H9 (cell line): ENCODE results near the gene FANCC. TPM values are rescaled to one million over a fixed set of nuclear protein-coding genes. Genes with fewer than 3 reads are reported as not detected.
"Not testable (repeated sequence)": the region's sequence is repeated elsewhere in the genome, so short reads cannot be mapped to it uniquely, and the experiment has no call there.

Experiments
- DNase-seq: peaks from one replicate; pipeline ENCODE4 v3.0.0-alpha.2; 2017
- H2AFZ ChIP-seq: one replicate; pipeline ENCODE4 v1.6.1; 2013; ENCODE audit warnings: mild to moderate bottlenecking, low read length, control low read depth, moderate library complexity
- H2AK5ac ChIP-seq: 2 replicates; pipeline ENCODE4 v1.6.1; 2013; ENCODE audit warnings: low read length, control low read depth, mixed read lengths; ENCODE audit not compliant: insufficient read length
- H2BK120ac ChIP-seq: one replicate; pipeline ENCODE4 v1.6.1; 2013; ENCODE audit warnings: low read depth, mild to moderate bottlenecking, low read length, control low read depth, inconsistent platforms; ENCODE audit not compliant: poor library complexity, severe bottlenecking
- H2BK12ac ChIP-seq: 2 replicates; pipeline ENCODE4 v1.6.1; 2013; ENCODE audit warnings: low read length, control low read depth, mixed read lengths, low read depth; ENCODE audit not compliant: insufficient read length
- H2BK15ac ChIP-seq: 2 replicates; pipeline ENCODE4 v1.6.1; 2013; ENCODE audit warnings: low read depth, low read length, control low read depth
- H2BK20ac ChIP-seq: one replicate; pipeline ENCODE4 v1.6.1; 2013; ENCODE audit warnings: low read depth, mild to moderate bottlenecking, low read length, control low read depth, inconsistent platforms; ENCODE audit not compliant: poor library complexity, severe bottlenecking
- H2BK5ac ChIP-seq: 2 replicates; pipeline ENCODE4 v1.6.1; 2013; ENCODE audit warnings: low read length, control low read depth, mixed read lengths; ENCODE audit not compliant: insufficient read length
- H3K14ac ChIP-seq: 2 replicates; pipeline ENCODE4 v1.6.1; 2013; ENCODE audit warnings: low read length, control low read depth; ENCODE audit not compliant: insufficient read depth
- H3K18ac ChIP-seq: 2 replicates; pipeline ENCODE4 v1.6.1; 2013; ENCODE audit warnings: low read depth, mild to moderate bottlenecking, mixed read lengths, low read length, control low read depth; ENCODE audit not compliant: insufficient read length
- H3K23ac ChIP-seq: 2 replicates; pipeline ENCODE4 v1.6.1; 2013; ENCODE audit warnings: low read length, control low read depth, mixed read lengths, low read depth; ENCODE audit not compliant: insufficient read length
- H3K23me2 ChIP-seq: 2 replicates; pipeline ENCODE4 v1.6.1; 2013; ENCODE audit warnings: low read depth, mild to moderate bottlenecking, mixed read lengths, low read length, control low read depth; ENCODE audit not compliant: insufficient read length, poor library complexity, severe bottlenecking
- H3K27ac ChIP-seq: 2 replicates; pipeline ENCODE4 v1.5.1; 2013; ENCODE audit warnings: low read length, control low read depth, mixed read lengths, low read depth; ENCODE audit not compliant: insufficient read length
- H3K27me3 ChIP-seq: 2 replicates; pipeline ENCODE4 v1.6.1; 2013; ENCODE audit warnings: low read length, control low read depth, inconsistent platforms; ENCODE audit not compliant: insufficient read depth
- H3K4ac ChIP-seq: 2 replicates; pipeline ENCODE4 v1.6.1; 2013; ENCODE audit warnings: low read depth, mild to moderate bottlenecking, control low read depth, inconsistent platforms, low read length, moderate library complexity
- H3K4me1 ChIP-seq: 2 replicates; pipeline ENCODE4 v1.6.1; 2013; ENCODE audit warnings: low read length, control low read depth, inconsistent platforms; ENCODE audit not compliant: insufficient read depth
- H3K4me2 ChIP-seq: 2 replicates; pipeline ENCODE4 v1.6.1; 2013; ENCODE audit warnings: low read length, control low read depth, mixed read lengths; ENCODE audit not compliant: insufficient read length, insufficient read depth
- H3K56ac ChIP-seq: 2 replicates; pipeline ENCODE4 v1.6.1; 2013; ENCODE audit warnings: low read depth, mild to moderate bottlenecking, mixed read lengths, low read length, control low read depth; ENCODE audit not compliant: insufficient read length
- H3K79me1 ChIP-seq: 2 replicates; pipeline ENCODE4 v1.6.1; 2013; ENCODE audit warnings: low read depth, mild to moderate bottlenecking, moderate library complexity, low read length, control low read depth, inconsistent platforms; ENCODE audit not compliant: insufficient read depth, poor library complexity, severe bottlenecking
- H3K79me2 ChIP-seq: 2 replicates; pipeline ENCODE4 v1.6.1; 2013; ENCODE audit warnings: low read length, control low read depth, inconsistent platforms; ENCODE audit not compliant: insufficient read depth
- H3K9ac ChIP-seq: 2 replicates; pipeline ENCODE4 v1.6.1; 2013; ENCODE audit warnings: low read length, control low read depth, mixed read lengths; ENCODE audit not compliant: insufficient read length; ENCODE audit errors: extremely low read depth
- H3K9me3 ChIP-seq: one replicate; pipeline ENCODE4 v1.6.1; 2013; ENCODE audit warnings: low read depth, low read length, inconsistent platforms; ENCODE audit not compliant: control insufficient read depth
- H3T11ph ChIP-seq: one replicate; pipeline ENCODE4 v1.6.1; 2013; ENCODE audit warnings: mild to moderate bottlenecking, low read length, control low read depth, inconsistent platforms
- H4K20me1 ChIP-seq: one replicate; pipeline ENCODE4 v1.6.1; 2013; ENCODE audit not compliant: control insufficient read depth, insufficient read length, insufficient read depth
- H4K5ac ChIP-seq: 2 replicates; pipeline ENCODE4 v1.6.1; 2013; ENCODE audit warnings: low read depth, mild to moderate bottlenecking, mixed read lengths, low read length, control low read depth; ENCODE audit not compliant: insufficient read length
- H4K8ac ChIP-seq: replicated peaks from 2 replicates; pipeline ENCODE4 v1.6.1; 2013; ENCODE audit warnings: low read length, control low read depth, mixed read lengths, low read depth; ENCODE audit not compliant: insufficient read length
- H4K91ac ChIP-seq: 2 replicates; pipeline ENCODE4 v1.6.1; 2013; ENCODE audit warnings: low read depth, mild to moderate bottlenecking, moderate library complexity, mixed read lengths, low read length, control low read depth; ENCODE audit not compliant: insufficient read length
- H3K27ac Mint-ChIP-seq, 3 experiments: 2 replicates in 2 of 3; 3 replicates in 1 of 3; pipeline ENCODE4 v1.8.0; 2020 to 2021; ENCODE audit warnings: mixed read lengths in 3 of 3, mild to moderate bottlenecking in 1 of 3, moderate library complexity in 1 of 3
- H3K27me3 Mint-ChIP-seq: 2 replicates; pipeline ENCODE4 v1.8.0; 2021; ENCODE audit warnings: low read depth, mild to moderate bottlenecking, moderate library complexity, mixed read lengths
- H3K36me3 Mint-ChIP-seq, 3 experiments: 2 replicates in 2 of 3; 3 replicates in 1 of 3; pipeline ENCODE4 v1.8.0; 2020 to 2021; ENCODE audit warnings: low read depth in 3 of 3, mixed read lengths in 3 of 3; ENCODE audit not compliant: insufficient read depth in 1 of 3
- H3K4me1 Mint-ChIP-seq, 2 experiments: 2 replicates each; pipeline ENCODE4 v1.8.0; 2020; ENCODE audit warnings: mixed read lengths in 2 of 2
- H3K4me3 Mint-ChIP-seq, 2 experiments: 2 replicates in 1 of 2; 3 replicates in 1 of 2; pipeline ENCODE4 v1.8.0; 2020 to 2021; ENCODE audit warnings: mild to moderate bottlenecking in 2 of 2, mixed read lengths in 2 of 2, moderate library complexity in 1 of 2
- H3K9me3 Mint-ChIP-seq, 2 experiments: 2 replicates in 1 of 2; 3 replicates in 1 of 2; pipeline ENCODE4 v1.8.0; 2020; ENCODE audit warnings: mild to moderate bottlenecking in 2 of 2, mixed read lengths in 2 of 2, moderate library complexity in 1 of 2
- CTCF ChIP-seq: fragments of 200-600 bp; sonication (generic); conservative IDR thresholded peaks from 3 replicates; pipeline ENCODE4 v1.8.0; 2021; ENCODE audit warnings: antibody characterized with exemption, mild to moderate bottlenecking
- WGBS: extraction: QIAGEN DNeasy Blood & Tissue Kit; methylation state at CpG from one replicate; pipeline ENCODE4 v1.1.7; 2013; ENCODE audit warnings: missing lambda C conversion rate, low lambda C conversion rate, mixed read lengths; ENCODE audit not compliant: insufficient read length; ENCODE audit errors: extremely low coverage; 5-methylcytosine and 5-hydroxymethylcytosine counted together
- total RNA-seq: library from RNA; stranded (reverse); gene quantifications from 2 replicates; pipeline ENCODE4 v1.2.1, GENCODE V29; 2021

FANCC gene
- total RNA-seq, 1 experiment from 2014 or later: 14.6 TPM

GRCh38 chr9:95330720-95331404 lies 13.4 kb upstream of the FANCC start:
- no CpG with 5 or more reads among the region's 5 CpGs for WGBS
- no peaks in the 10 kb centered on the region for H3K23me2 ChIP-seq
- no peak overlapping the region for H3T11ph ChIP-seq
- H2AFZ ChIP-seq: no peak overlapping the region
- Mint-ChIP-seq H3K36me3 (peaks cover 6 to 27% (median 9%) of the 10 kb centered on the region in 3 experiments), H3K4me1 (peaks cover 4 to 5% of the 10 kb centered on the region in 2 experiments; a peak in 2 of 4 replicates), H3K9me3 (peaks cover 42 to 47% of the 10 kb centered on the region in 2 experiments), H3K27me3 (no peaks in the 10 kb centered on the region), H3K27ac (0 out of 7 replicates have a peak overlapping the region, but pooled peaks of 1 of the 3 experiments have one; percentile 1), H3K4me3 (no peak overlapping the region)
- no peaks in the 10 kb centered on the region for H3K27me3 ChIP-seq
- H4K20me1 ChIP-seq: no peaks in the 10 kb centered on the region
- no peak for TF ChIP-seq CTCF
- peaks cover 11% of the 10 kb centered on the region for H3K9me3 ChIP-seq
- no peak overlapping the region for H3K14ac ChIP-seq
- no peak overlapping the region for H3K9ac ChIP-seq
- no peak overlapping the region for H4K8ac ChIP-seq
- no peak overlapping the region for H3K4me2 ChIP-seq
- DNase-seq: no peak
- no peak overlapping the region for H2BK5ac ChIP-seq
- H2BK15ac ChIP-seq: no peak overlapping the region
- no peak overlapping the region for H2BK12ac ChIP-seq
- H3K4me1 ChIP-seq: no peaks in the 10 kb centered on the region
- H2BK120ac ChIP-seq: no peak overlapping the region
- no peak overlapping the region for H2AK5ac ChIP-seq
- H3K79me1 ChIP-seq: no peaks in the 10 kb centered on the region
- no peak overlapping the region for H3K56ac ChIP-seq
- H3K27ac ChIP-seq: no peak overlapping the region
- no peaks in the 10 kb centered on the region for H3K79me2 ChIP-seq
- no peak overlapping the region for H3K23ac ChIP-seq
- H2BK20ac ChIP-seq: no peak overlapping the region
- no peak overlapping the region for H3K18ac ChIP-seq
- no peak overlapping the region for H4K91ac ChIP-seq
- H3K4ac ChIP-seq: no peak overlapping the region
- H4K5ac ChIP-seq: no peak overlapping the region

GRCh38 chr9:95329061-95329460 lies 11.6 kb upstream of the FANCC start:
- not testable (repeated sequence) for H3K23ac ChIP-seq, H2BK15ac ChIP-seq, H4K20me1 ChIP-seq, H3K27me3 ChIP-seq, H3K14ac ChIP-seq, DNase-seq, H3K4me3 Mint-ChIP-seq, H4K5ac ChIP-seq, H3K79me1 ChIP-seq, H3K27ac ChIP-seq, H2BK20ac ChIP-seq, H2AK5ac ChIP-seq, H3K27me3 Mint-ChIP-seq, H2BK120ac ChIP-seq, H3T11ph ChIP-seq, H3K4me2 ChIP-seq, H3K56ac ChIP-seq, H3K27ac Mint-ChIP-seq, H4K8ac ChIP-seq, H3K23me2 ChIP-seq, H3K79me2 ChIP-seq, H3K9ac ChIP-seq, H2BK5ac ChIP-seq, H2AFZ ChIP-seq, H3K4me1 ChIP-seq, H3K18ac ChIP-seq, H3K4me1 Mint-ChIP-seq, H3K4ac ChIP-seq, H2BK12ac ChIP-seq, H4K91ac ChIP-seq
- H3K9me3 Mint-ChIP-seq: peaks cover 52 to 60% of the 10 kb centered on the region in 2 experiments
- peaks cover 6 to 28% (median 15%) of the 10 kb centered on the region in 3 experiments for H3K36me3 Mint-ChIP-seq
- WGBS: no CpG with 5 or more reads among the region's 6 CpGs
- H3K9me3 ChIP-seq: peaks cover 11% of the 10 kb centered on the region
